Left lobe of liver (tissue), 2 donors: ENCODE data around the gene COL17A1. TPM values are rescaled to one million over a fixed set of nuclear protein-coding genes. Genes with fewer than 3 reads are reported as not detected.
A peak's percentile ranks its signal among the peaks of the same experiment; 100 is the strongest.

Experiments used
- ATAC-seq: fragments of 200-7000 bp; cut with Tn5 transposase; one replicate; pipeline ENCODE4 v1.9.1; 2020; ENCODE audit warnings: mild to moderate bottlenecking, moderate library complexity
- DNase-seq: peaks from one replicate; pipeline ENCODE4 v3.0.0-alpha.2; 2020; ENCODE audit warnings: low spot score
- total RNA-seq: library from RNA; stranded (reverse); gene quantifications from one replicate; pipeline ENCODE4 v1.2.1, GENCODE V29; 2021
- donor health status: DM: no; HTN: no; CAD: no; lungs with moderate emphysema.
- donor health status: DM: no; HTN: yes; CAD: no.

COL17A1 gene
- total RNA-seq, 1 donor from 2014 or later, result 0.13 TPM

- no peak for ATAC-seq
- DNase-seq, result no peak
Measured at GRCh38 chr10:103995134-103995533, 90.5 kb downstream of the COL17A1 start.

GRCh38 chr10:103991393-103992128 is 94.1 kb downstream of the COL17A1 start:
- no peak for DNase-seq

GRCh38 chr10:103990531-103990930 is 95.1 kb downstream of the COL17A1 start:
- no peak for ATAC-seq
- DNase-seq, result no peak

More at GRCh38 chr10:103991393-103992128, 94.1 kb downstream of the COL17A1 start:
- no peak for ATAC-seq

GRCh38 chr10:103990121-103990520 is 95.6 kb downstream of the COL17A1 start:
- ATAC-seq (no peak), DNase-seq (no peak)

- no peak for DNase-seq
- no peak for ATAC-seq
Measured at GRCh38 chr10:103986360-103986759, 99.3 kb downstream of the COL17A1 start.

GRCh38 chr10:103985726-103986125 is 100.0 kb downstream of the COL17A1 start:
- no peak for ATAC-seq
- no peak for DNase-seq

GRCh38 chr10:103983367-103983911 is 102.2 kb downstream of the COL17A1 start:
- ATAC-seq, result peak; percentile 26

GRCh38 chr10:103982639-103983038 is 103.0 kb downstream of the COL17A1 start:
- ATAC-seq (peak; percentile 68), DNase-seq (no peak)

More at GRCh38 chr10:103983367-103983911, 102.2 kb downstream of the COL17A1 start:
- no peak for DNase-seq

Other genes starting within 250 kb of the COL17A1 start
- gene SH3PXD2A, start 230.3 kb downstream of the COL17A1 start, total RNA-seq, result 43.5 TPM
- gene STN1, start 167.7 kb downstream of the COL17A1 start, total RNA-seq, result 5.8 TPM
- gene SLK, start 118.7 kb downstream of the COL17A1 start, total RNA-seq, result 8.7 TPM
- gene SFR1, start 36.3 kb upstream of the COL17A1 start, total RNA-seq, result 1.2 TPM
- gene CFAP43, start 146.5 kb upstream of the COL17A1 start, total RNA-seq, result 0.50 TPM
- 194 TPM for gene GSTO1, start 169.0 kb upstream of the COL17A1 start, total RNA-seq
- gene GSTO2, start 183.3 kb upstream of the COL17A1 start, total RNA-seq, result 2.9 TPM